Peyer's patch (tissue), 4 donors: Measurements from ENCODE around the gene NUDT1.

Experiments used
- CTCF ChIP-seq, 6 experiments: fragments of 450-650 bp in 4 of 6; fragments of 200-600 bp in 2 of 6; sonication (generic) in 1 of 6; IDR thresholded peaks; one replicate each; pipeline ENCODE4 v1.5.1; 2017 to 2019; ENCODE audit warnings: antibody characterized with exemption in 6 of 6, mild to moderate bottlenecking in 3 of 6, moderate library complexity in 1 of 6
- POLR2A ChIP-seq, 2 donors: fragments of 450-650 bp; IDR thresholded peaks; one replicate each; pipeline ENCODE4 v1.5.1; 2017; ENCODE audit warnings: antibody characterized with exemption in 2 of 2, mild to moderate bottlenecking in 2 of 2, moderate library complexity in 2 of 2

- TF ChIP-seq CTCF (IDR thresholded peaks at IDR 0.05) = no peak
- TF ChIP-seq POLR2A (IDR thresholded peaks at IDR 0.05) = no peak
Observed at GRCh38 chr7:2258661-2259365, 16.8 kb downstream of the NUDT1 start.
